Chondrocyte (in vitro differentiated cells): ENCODE results near the gene ZNF385A. TPM values are rescaled to one million over a fixed set of nuclear protein-coding genes. Genes with fewer than 3 reads are reported as not detected.

Source experiments
- DNase-seq: peaks from one replicate; pipeline ENCODE4 v3.0.0; 2021; ENCODE audit warnings: mixed read lengths, low spot score
- H3K27ac Mint-ChIP-seq: one replicate; pipeline ENCODE4 v1.8.0; 2021; ENCODE audit warnings: mild to moderate bottlenecking, moderate library complexity, mixed read lengths; ENCODE audit not compliant: unreplicated experiment
- H3K27me3 Mint-ChIP-seq: 2 replicates; pipeline ENCODE4 v1.8.0; 2021; ENCODE audit warnings: low read depth, mixed read lengths
- H3K36me3 Mint-ChIP-seq: 2 replicates; pipeline ENCODE4 v1.8.0; 2021; ENCODE audit warnings: low read depth, mixed read lengths
- H3K4me1 Mint-ChIP-seq: 2 replicates; pipeline ENCODE4 v1.8.0; 2021; ENCODE audit warnings: low read depth, mild to moderate bottlenecking, mixed read lengths
- H3K4me3 Mint-ChIP-seq: one replicate; pipeline ENCODE4 v1.8.0; 2021; ENCODE audit warnings: mild to moderate bottlenecking, moderate library complexity, mixed read lengths; ENCODE audit not compliant: unreplicated experiment
- H3K9me3 Mint-ChIP-seq: 2 replicates; pipeline ENCODE4 v1.8.0; 2021; ENCODE audit warnings: low read depth, mixed read lengths
- total RNA-seq: library from RNA; stranded (reverse); gene quantifications from 3 replicates; pipeline ENCODE4 v1.2.1, GENCODE V29; 2021
- TF ChIP-seq, protein P1 (sequence below): fragments of 200-600 bp; sonication (generic); IDR thresholded peaks from 2 replicates; pipeline ENCODE4 v1.5.0; 2021; ENCODE audit warnings: antibody characterized with exemption, mild to moderate bottlenecking, moderate library complexity

The ZNF385A gene
- total RNA-seq, 1 donor from 2014 or later, result 6.8 TPM

DNA sequence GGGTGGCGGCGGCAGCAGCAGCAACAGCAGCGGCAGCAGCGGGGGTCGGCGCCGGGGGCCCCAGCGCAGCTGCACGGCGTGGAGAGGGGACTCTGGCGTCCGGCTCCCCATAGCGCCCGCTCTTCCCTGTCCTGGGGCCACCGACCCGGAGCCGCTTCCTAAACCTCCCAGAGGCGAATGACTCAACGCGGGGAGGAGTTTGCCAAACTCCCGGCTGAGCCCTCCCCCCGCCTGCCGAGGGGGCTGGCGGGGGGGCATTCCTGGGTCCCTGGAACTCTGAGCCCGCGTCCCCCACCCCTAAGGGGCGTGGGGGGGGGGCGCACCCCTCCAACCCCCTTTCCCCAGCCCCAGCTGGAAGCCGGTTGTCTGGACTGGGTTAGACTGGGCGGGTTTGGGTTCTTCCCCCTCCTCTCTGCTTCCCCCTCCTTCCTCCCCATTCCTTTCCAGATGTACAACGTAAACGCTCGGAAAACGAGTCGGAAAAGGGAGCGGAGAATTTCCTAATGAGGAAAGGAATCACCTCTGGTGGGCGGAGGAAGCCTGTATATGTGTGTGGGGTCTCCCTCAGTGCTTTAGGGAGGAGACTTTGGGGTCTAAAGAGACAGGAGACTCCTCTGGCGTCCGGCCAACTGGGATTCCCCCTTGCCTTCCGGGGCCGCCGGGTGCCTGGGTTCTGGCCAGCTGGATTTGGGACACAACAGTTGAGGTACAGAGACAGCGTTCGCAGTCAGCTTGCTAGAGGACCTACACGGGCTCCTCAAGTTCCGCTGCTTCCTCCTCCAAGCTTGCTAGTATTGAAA is 34.8 kb upstream of the ZNF385A start, which contains the start of gene ITGA5:
TSS of gene ITGA5 (minus strand) at position 179 of the 800 bp plus-strand sequence. CDS start at position 111, 68 bp downstream.
- DNase-seq, result no peak
- TF ChIP-seq, protein P1, sequence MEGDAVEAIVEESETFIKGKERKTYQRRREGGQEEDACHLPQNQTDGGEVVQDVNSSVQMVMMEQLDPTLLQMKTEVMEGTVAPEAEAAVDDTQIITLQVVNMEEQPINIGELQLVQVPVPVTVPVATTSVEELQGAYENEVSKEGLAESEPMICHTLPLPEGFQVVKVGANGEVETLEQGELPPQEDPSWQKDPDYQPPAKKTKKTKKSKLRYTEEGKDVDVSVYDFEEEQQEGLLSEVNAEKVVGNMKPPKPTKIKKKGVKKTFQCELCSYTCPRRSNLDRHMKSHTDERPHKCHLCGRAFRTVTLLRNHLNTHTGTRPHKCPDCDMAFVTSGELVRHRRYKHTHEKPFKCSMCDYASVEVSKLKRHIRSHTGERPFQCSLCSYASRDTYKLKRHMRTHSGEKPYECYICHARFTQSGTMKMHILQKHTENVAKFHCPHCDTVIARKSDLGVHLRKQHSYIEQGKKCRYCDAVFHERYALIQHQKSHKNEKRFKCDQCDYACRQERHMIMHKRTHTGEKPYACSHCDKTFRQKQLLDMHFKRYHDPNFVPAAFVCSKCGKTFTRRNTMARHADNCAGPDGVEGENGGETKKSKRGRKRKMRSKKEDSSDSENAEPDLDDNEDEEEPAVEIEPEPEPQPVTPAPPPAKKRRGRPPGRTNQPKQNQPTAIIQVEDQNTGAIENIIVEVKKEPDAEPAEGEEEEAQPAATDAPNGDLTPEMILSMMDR, result no peak
- peaks cover 52% of the 10 kb centered on the region for H3K4me1 Mint-ChIP-seq
- H3K27me3 Mint-ChIP-seq, result no peaks in the 10 kb centered on the region
- peak within 1 kb of the TSS; percentile 85 for H3K4me3 Mint-ChIP-seq
- no peaks in the 10 kb centered on the region for H3K36me3 Mint-ChIP-seq
- no peaks in the 10 kb centered on the region for H3K9me3 Mint-ChIP-seq
- peak within 1 kb of the TSS; percentile 80 for H3K27ac Mint-ChIP-seq

DNA sequence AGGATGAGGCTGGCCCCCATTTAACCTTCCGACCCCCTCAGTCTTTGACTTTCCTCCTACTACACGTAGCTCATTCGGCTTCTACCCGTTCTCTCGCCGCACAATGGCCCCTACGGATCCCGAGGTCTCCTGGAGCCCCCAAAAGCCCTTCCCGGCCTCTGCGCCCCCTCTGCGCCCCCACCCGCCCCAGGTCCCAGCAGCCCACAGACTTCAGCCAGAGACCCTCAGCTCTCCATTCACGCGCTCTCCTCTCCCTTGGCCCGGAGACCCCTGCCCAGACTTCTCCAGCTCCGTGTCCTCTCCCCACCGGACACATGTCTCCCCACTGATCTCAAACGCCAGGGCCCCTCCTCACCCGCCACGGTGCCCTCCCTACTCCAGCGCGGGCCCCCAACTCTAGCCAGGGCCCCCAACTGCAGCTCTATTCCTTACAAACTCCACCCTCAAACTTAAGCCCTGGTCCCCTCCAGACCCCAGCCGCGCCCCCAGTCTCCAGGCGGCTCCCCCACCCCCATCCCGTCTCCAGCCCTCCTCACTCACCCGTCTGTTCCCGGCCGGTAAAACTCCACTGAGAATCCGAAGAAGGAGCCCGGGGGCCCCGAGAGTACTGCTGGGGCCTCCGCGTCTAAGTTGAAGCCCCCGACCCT is 34.0 kb upstream of the ZNF385A start:
- Mint-ChIP-seq H3K4me3 (peak overlapping the region; percentile 85), H3K27me3 (no peaks in the 10 kb centered on the region), H3K4me1 (peaks cover 59% of the 10 kb centered on the region), H3K36me3 (no peaks in the 10 kb centered on the region), H3K9me3 (no peaks in the 10 kb centered on the region), H3K27ac (peak overlapping the region; percentile 80)
- no peak for DNase-seq
- TF ChIP-seq, protein P1, result no peak

DNA sequence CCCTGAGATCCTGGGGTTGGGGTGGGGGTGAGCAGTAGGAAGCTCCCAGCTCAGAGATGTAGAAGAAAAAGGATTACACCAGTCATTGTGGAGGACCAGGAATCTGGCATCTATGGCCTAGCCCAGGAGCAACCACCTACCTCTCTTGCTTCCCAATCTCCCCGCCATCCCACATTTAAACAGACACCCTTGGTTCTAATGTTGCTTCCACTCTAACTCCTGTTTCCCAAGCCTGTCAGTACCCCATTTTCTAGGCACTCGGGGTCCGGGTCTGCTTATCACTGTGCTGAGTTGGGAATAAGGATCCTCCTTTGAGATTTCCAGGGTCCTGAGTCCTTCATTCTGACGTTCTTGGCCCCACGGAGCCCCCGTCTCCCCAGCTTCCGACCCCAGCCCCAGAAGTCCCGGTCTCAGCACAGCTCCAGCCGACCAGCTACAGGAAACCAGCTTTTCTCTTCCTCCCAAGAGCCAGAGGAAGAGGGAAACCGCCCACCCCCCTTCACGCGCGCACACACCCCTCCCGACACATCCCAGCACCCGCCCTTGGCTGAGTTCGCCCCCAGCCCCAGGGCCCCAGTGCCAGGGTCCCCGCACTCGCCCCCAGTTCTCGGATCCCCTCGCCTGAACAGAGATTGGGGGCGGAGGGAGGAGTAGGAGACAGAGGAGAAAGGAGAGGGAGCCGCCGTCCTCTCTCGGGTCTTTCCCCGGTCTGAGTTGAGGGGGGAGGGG is 33.3 kb upstream of the ZNF385A start:
- H3K4me1 Mint-ChIP-seq, result peaks cover 60% of the 10 kb centered on the region
- H3K9me3 Mint-ChIP-seq, result no peaks in the 10 kb centered on the region
- H3K27ac Mint-ChIP-seq, result peak overlapping the region; percentile 80
- no peaks in the 10 kb centered on the region for H3K27me3 Mint-ChIP-seq
- no peak for DNase-seq
- no peaks in the 10 kb centered on the region for H3K36me3 Mint-ChIP-seq
- TF ChIP-seq, protein P1, result no peak
- peak overlapping the region; percentile 85 for H3K4me3 Mint-ChIP-seq

DNA sequence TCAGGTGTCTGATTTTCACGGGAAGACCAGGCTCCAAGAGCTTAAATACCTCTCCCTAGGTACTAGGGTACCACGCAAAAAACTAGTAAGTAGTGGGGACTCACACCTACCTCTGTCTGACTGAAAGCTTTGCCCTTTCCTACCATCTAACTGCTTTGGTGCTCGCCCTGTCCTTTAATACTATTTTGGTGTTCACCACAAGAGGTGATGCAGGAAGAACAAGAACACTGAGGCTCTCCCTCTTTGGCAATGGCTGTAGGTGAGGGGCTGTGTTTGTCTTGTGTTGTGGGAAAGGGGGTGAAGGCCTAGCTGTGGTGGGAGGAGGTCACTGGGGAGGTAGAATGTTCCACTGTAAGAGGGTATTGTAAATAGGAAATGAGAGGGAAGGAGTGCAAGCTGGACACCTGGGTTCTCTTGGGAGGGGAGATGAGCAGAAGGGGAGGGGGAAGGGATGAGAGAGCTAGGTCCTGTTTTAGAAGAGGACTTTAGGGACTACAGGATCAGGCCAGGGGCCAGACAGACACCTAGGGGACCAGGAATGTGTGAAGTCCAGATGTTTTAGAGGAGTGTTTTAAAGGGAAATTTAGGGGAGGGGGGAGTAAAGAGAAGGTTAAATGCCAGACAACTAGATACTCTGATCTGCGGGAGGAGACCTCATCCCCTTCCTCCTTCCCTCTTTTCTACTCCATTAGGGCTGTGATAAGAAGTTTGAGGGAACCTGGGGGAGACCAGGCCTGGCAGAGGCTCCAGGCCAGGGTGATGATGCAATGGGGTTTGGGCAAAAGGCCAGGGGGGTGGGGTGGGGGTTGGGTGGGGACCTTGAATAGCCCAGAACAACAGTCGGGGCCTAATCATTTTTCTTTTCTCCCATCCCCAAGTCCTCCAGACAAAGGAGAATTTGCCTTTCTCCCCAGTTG is 32.4 kb upstream of the ZNF385A start:
- H3K27me3 Mint-ChIP-seq, result no peaks in the 10 kb centered on the region
- H3K4me3 Mint-ChIP-seq, result peak overlapping the region; percentile 85
- peak overlapping the region; percentile 82 for H3K27ac Mint-ChIP-seq

More for the DNA sequence above, 32.4 kb upstream of the ZNF385A start:
- no peaks in the 10 kb centered on the region for H3K36me3 Mint-ChIP-seq
- TF ChIP-seq, protein P1, result no peak
- no peaks in the 10 kb centered on the region for H3K9me3 Mint-ChIP-seq
- H3K4me1 Mint-ChIP-seq, result peaks cover 68% of the 10 kb centered on the region
- DNase-seq, result no peak
